Thoracic aorta (tissue), 2 donors: Measurements from ENCODE around the gene KCNJ6. TPM values are rescaled to one million over a fixed set of nuclear protein-coding genes. Genes with fewer than 3 reads are reported as not detected.
A peak's percentile ranks its signal among the peaks of the same experiment; 100 is the strongest.

ENCODE experiments used
- ATAC-seq: fragments of 150-250 bp; one replicate; pipeline ENCODE4 v1.8.0; 2017; ENCODE audit warnings: low read depth; ENCODE audit not compliant: insufficient number of reproducible peaks, low FRiP score
- DNase-seq: peaks from one replicate; pipeline ENCODE4 v3.0.0-alpha.2; 2020; ENCODE audit warnings: low spot score
- H3K27ac ChIP-seq, 2 donors: fragments of 200-600 bp; sonication (generic); 1 replicate in 1 of 2; 2 replicates in 1 of 2; pipeline ENCODE4 v1.5.1; 2016; ENCODE audit warnings: mild to moderate bottlenecking in 2 of 2, moderate library complexity in 2 of 2
- H3K27me3 ChIP-seq: fragments of 200-600 bp; sonication (generic); replicated peaks from 2 replicates; pipeline ENCODE4 v1.6.0; 2016; ENCODE audit warnings: mild to moderate bottlenecking; ENCODE audit not compliant: insufficient read depth
- H3K36me3 ChIP-seq: fragments of 200-600 bp; sonication (generic); one replicate; pipeline ENCODE4 v1.5.1; 2016
- H3K4me1 ChIP-seq, 2 donors: fragments of 200-600 bp; sonication (generic); 1 replicate in 1 of 2; 2 replicates in 1 of 2; pipeline versions ENCODE4 v1.5.1 to v1.6.0; 2016; ENCODE audit warnings: low read depth in 2 of 2, mild to moderate bottlenecking in 1 of 2; ENCODE audit not compliant: control insufficient read depth in 1 of 2
- H3K4me3 ChIP-seq: fragments of 200-600 bp; sonication (generic); 2 replicates; pipeline ENCODE4 v1.5.1; 2016; ENCODE audit warnings: mild to moderate bottlenecking
- H3K9me3 ChIP-seq: fragments of 200-600 bp; sonication (generic); 2 replicates; pipeline ENCODE4 v1.5.1; 2016
- CTCF ChIP-seq: fragments of 200-600 bp; sonication (generic); IDR thresholded peaks from one replicate; pipeline ENCODE4 v1.5.1; 2019; ENCODE audit warnings: antibody characterized with exemption
- total RNA-seq, 2 donors: library from RNA; depleted of rRNA; stranded (reverse); fragments of >200 nt; gene quantifications; one replicate each; pipeline versions ENCODE4 v1.1.0 to v1.2.3, GENCODE V29; 2016

KCNJ6 gene
- total RNA-seq, 2 donors from 2014 or later = not detected

DNA sequence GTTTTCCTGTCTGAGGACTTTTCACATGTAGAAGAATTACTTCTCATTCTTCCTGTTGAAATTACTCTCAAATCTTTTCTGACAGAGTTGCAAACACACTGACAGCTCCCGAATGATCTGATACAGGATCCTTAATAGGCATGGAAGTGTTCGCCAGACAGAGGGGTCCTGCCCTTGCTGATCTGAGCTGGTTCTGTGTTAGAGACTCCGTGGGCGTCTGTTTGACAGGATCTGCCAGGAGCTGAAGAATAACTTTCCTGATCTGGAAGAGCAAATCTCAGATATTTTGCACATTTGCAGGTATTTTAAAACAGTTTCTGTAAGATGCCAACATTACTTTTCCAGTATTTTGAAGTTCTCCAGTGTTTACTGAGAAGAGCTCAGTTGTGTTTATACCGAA lies 347.3 kb downstream of the KCNJ6 start:
- no peak for TF ChIP-seq CTCF

GRCh38 chr21:37568415-37568814 lies 347.8 kb downstream of the KCNJ6 start:
- DNase-seq (no peak), ATAC-seq (no peak)
- no peak overlapping the region for H3K4me3 ChIP-seq
- TF ChIP-seq CTCF = no peak
- H3K27me3 ChIP-seq = no peaks in the 10 kb centered on the region
- H3K9me3 ChIP-seq = no peaks in the 10 kb centered on the region
- H3K27ac ChIP-seq = no peak overlapping the region
- H3K36me3 ChIP-seq = no peaks in the 10 kb centered on the region
- H3K4me1 ChIP-seq = peaks cover 3 to 13% of the 10 kb centered on the region in 2 donors

More for the DNA sequence above, 347.3 kb downstream of the KCNJ6 start:
- H3K27me3 ChIP-seq = no peaks in the 10 kb centered on the region
- no peak for ATAC-seq
- no peaks in the 10 kb centered on the region for H3K9me3 ChIP-seq
- H3K36me3 ChIP-seq = no peaks in the 10 kb centered on the region
- H3K4me1 ChIP-seq = peaks cover 3 to 13% of the 10 kb centered on the region in 2 donors
- no peak overlapping the region for H3K27ac ChIP-seq
- H3K4me3 ChIP-seq = no peak overlapping the region
- DNase-seq = no peak

GRCh38 chr21:37566790-37567615 lies 349.3 kb downstream of the KCNJ6 start:
- Histone ChIP-seq H3K4me3 (no peak overlapping the region), H3K27me3 (no peaks in the 10 kb centered on the region), H3K4me1 (peaks cover 8 to 20% of the 10 kb centered on the region in 2 donors), H3K9me3 (no peaks in the 10 kb centered on the region), H3K27ac (no peak overlapping the region), H3K36me3 (no peaks in the 10 kb centered on the region)
- no peak for DNase-seq
- no peak for TF ChIP-seq CTCF
- no peak for ATAC-seq

DNA sequence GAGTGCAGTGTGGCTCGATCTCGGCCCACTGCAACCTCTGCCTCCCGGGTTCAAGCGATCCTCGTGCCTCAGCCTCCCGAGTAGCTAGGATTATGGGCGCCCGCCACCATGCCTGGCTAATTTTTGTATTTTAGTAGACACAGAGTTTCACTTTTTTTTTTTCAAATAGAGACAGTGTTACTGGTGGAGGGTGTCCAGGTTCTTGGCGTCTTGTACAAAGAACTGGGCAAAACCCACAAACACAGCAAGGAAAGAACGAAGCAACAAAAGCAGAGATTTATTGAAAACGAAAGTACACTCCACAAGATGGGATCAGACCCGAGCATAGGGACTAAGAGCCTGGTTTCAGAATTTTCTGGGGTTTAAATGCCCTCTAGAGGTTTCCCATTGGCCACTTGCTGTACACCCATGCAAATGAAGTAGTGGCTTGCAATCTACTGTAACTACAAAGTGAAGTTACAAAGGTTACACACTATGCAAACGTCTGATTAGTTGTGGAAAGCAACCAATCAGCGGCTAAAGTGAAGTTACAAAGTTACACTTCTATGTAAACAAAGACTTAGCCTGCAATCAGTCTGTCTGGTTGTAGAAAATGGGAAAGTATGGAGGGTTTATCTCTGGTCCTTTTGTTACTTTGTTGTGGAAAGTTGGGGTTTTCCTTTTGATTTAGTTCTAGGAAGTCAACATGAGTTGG lies 350.6 kb downstream of the KCNJ6 start:
- ATAC-seq = no peak
- no peaks in the 10 kb centered on the region for H3K9me3 ChIP-seq
- H3K4me1 ChIP-seq = peaks cover 8 to 20% of the 10 kb centered on the region in 2 donors
- peak overlapping the region; percentile 84 to 98 for H3K27ac ChIP-seq
- no peaks in the 10 kb centered on the region for H3K36me3 ChIP-seq
- peak overlapping the region; percentile 73 for H3K4me3 ChIP-seq
- H3K27me3 ChIP-seq = no peaks in the 10 kb centered on the region
- DNase-seq = no peak
- TF ChIP-seq CTCF = no peak

DNA sequence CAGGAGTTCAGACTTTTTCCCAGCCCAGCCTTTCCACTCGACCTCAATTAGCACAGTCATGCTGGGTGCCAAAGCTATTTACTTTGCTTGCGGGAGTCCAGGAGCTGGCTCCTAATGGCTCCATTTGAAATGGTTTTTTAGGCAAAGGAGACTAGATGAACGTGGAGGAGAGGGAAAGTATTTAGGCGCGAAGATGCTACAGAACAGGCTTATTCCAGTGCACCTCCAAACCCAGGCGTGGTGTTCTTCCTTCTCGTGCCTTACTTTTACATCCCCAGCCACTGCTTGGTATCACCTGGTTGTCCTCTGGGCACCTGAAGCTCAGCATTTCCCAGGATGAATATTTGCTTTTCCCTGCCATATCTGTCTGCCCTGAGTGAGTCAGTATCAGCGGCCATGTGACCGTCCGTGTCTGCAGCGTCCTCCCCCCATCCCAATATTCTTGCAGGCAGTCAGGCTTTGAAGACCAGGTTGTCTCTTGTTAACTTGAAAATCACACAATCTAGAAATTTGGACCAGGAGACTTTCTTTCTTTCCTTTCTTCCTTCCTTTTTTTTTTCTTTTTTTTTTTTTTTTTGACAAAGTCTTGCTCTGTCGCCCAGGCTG lies 351.2 kb downstream of the KCNJ6 start:
- H3K4me3 ChIP-seq = peak overlapping the region; percentile 73
- ATAC-seq = no peak
- no peak for TF ChIP-seq CTCF

More for the DNA sequence above, 351.2 kb downstream of the KCNJ6 start:
- Histone ChIP-seq H3K27ac (peak overlapping the region; percentile 84 to 98), H3K9me3 (no peaks in the 10 kb centered on the region), H3K27me3 (no peaks in the 10 kb centered on the region), H3K36me3 (no peaks in the 10 kb centered on the region), H3K4me1 (peaks cover 8 to 20% of the 10 kb centered on the region in 2 donors)
- no peak for DNase-seq
